ENCODE measurements around the gene MAD2L2. TPM values are rescaled to one million over a fixed set of nuclear protein-coding genes. Genes with fewer than 3 reads are reported as not detected.

Gene MAD2L2
- total and polyA plus RNA-seq, 2 donors (not counting 1 experiment from before 2014, with no cell fraction given): 35.0 to 48.9 TPM

- Histone ChIP-seq H3K9ac (ENCODE audit: insufficient read depth, low read length) (no peak overlapping the region), H3K27me3 (ENCODE audit: control insufficient read depth, insufficient read depth, low read length) (peaks cover 40% of the 10 kb centered on the region), H3K4me1 (ENCODE audit: control insufficient read depth, extremely low read depth, insufficient read depth, low read length) (peaks cover 8% of the 10 kb centered on the region), H3K79me2 (ENCODE audit: control insufficient read depth, insufficient read depth, low read length) (no peaks in the 10 kb centered on the region), H2AFZ (ENCODE audit: low read length) (no peak overlapping the region), H3K4me2 (ENCODE audit: extremely low read depth, insufficient read depth, low read length) (peak overlapping the region; percentile 32), H3K4me3 (replicated peaks in 1 of 4; ENCODE audit: control extremely low read depth in 1 of 4, insufficient read depth in 1 of 4, low read depth in 3 of 4, low read length in 4 of 4) (no peak overlapping the region), H3K9me3 (ENCODE audit: control insufficient read depth, insufficient read depth, low read depth, low read length) (no peaks in the 10 kb centered on the region), H3K27ac (ENCODE audit: insufficient read depth, low read length) (no peak overlapping the region), H4K20me1 (ENCODE audit: control insufficient read depth, extremely low read depth, insufficient read depth, low read length) (no peaks in the 10 kb centered on the region), H3K36me3 (ENCODE audit: control insufficient read depth, insufficient read depth, low read length) (no peaks in the 10 kb centered on the region)
- DNase-seq (ENCODE audit: low read depth in 2 of 2): peak; percentile 73 to 87
- TF ChIP-seq, protein P1, sequence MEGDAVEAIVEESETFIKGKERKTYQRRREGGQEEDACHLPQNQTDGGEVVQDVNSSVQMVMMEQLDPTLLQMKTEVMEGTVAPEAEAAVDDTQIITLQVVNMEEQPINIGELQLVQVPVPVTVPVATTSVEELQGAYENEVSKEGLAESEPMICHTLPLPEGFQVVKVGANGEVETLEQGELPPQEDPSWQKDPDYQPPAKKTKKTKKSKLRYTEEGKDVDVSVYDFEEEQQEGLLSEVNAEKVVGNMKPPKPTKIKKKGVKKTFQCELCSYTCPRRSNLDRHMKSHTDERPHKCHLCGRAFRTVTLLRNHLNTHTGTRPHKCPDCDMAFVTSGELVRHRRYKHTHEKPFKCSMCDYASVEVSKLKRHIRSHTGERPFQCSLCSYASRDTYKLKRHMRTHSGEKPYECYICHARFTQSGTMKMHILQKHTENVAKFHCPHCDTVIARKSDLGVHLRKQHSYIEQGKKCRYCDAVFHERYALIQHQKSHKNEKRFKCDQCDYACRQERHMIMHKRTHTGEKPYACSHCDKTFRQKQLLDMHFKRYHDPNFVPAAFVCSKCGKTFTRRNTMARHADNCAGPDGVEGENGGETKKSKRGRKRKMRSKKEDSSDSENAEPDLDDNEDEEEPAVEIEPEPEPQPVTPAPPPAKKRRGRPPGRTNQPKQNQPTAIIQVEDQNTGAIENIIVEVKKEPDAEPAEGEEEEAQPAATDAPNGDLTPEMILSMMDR (conservative IDR thresholded peaks at IDR 0.05 in 1 of 2, IDR thresholded peaks at IDR 0.05 in 1 of 2; ENCODE audit: low read depth in 1 of 2, low read length in 2 of 2): no peak
- no peak for TF ChIP-seq EZH2 (IDR thresholded peaks at IDR 0.05; ENCODE audit: low read length, missing control alignments)
Measured at GRCh38 chr1:11693024-11693590, 12.2 kb upstream of the MAD2L2 start.

DNA sequence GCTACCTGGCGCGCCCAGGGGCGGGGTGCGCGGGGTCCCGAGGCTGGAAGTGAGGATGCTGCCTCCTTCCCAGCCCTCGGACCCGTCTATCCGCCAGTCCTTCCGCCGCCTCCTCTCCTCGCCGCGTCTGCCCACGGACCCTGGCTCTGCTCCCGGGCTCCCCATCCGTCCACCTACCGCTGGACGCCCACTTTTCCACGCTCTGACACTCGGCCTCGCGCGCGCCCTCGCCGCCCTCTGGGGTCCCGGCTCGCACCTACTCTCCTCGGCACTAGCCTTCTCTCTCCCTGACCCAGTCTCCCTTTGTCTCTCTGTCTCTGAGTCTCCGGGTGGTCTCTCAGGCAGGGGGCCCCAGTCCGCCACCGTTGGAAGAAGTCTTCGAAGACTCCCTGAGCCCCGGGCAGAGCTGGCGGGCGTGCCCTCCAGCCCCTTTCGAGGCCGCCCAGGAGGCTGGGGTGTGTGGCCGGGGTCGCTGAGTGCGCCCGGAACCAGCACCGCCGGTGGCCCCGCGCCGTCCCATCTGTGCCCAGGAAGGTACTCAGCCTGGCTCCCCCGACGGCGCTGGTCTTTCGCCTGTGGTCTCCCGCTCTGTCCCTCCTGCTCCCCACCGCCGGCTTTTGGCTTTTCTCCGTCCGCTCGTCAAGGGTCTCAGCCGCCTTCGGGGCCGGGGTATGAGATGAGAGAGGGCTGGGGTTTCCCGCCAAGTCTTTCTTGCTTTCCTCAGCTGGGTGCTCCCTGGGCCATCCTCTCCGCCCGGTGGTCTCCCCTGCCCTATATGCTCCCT lies 11.2 kb upstream of the MAD2L2 start:
- no peak for DNase-seq (ENCODE audit: low read depth in 2 of 2)
- H3K9me3 ChIP-seq (ENCODE audit: control insufficient read depth, insufficient read depth, low read depth, low read length): no peaks in the 10 kb centered on the region
- no peaks in the 10 kb centered on the region for H4K20me1 ChIP-seq (ENCODE audit: control insufficient read depth, extremely low read depth, insufficient read depth, low read length)
- H3K36me3 ChIP-seq (ENCODE audit: control insufficient read depth, insufficient read depth, low read length): no peaks in the 10 kb centered on the region
- peaks cover 8% of the 10 kb centered on the region for H3K4me1 ChIP-seq (ENCODE audit: control insufficient read depth, extremely low read depth, insufficient read depth, low read length)
- peak overlapping the region; percentile 25 for H3K4me2 ChIP-seq (ENCODE audit: extremely low read depth, insufficient read depth, low read length)
- H2AFZ ChIP-seq (ENCODE audit: low read length): no peak overlapping the region
- no peak overlapping the region for H3K27ac ChIP-seq (ENCODE audit: insufficient read depth, low read length)
- peaks cover 40% of the 10 kb centered on the region for H3K27me3 ChIP-seq (ENCODE audit: control insufficient read depth, insufficient read depth, low read length)
- no peaks in the 10 kb centered on the region for H3K79me2 ChIP-seq (ENCODE audit: control insufficient read depth, insufficient read depth, low read length)
- no peak overlapping the region for H3K4me3 ChIP-seq (replicated peaks in 1 of 4; ENCODE audit: control extremely low read depth in 1 of 4, insufficient read depth in 1 of 4, low read depth in 3 of 4, low read length in 4 of 4)
- no peak overlapping the region for H3K9ac ChIP-seq (ENCODE audit: insufficient read depth, low read length)
- TF ChIP-seq, protein P1 (conservative IDR thresholded peaks at IDR 0.05 in 1 of 2, IDR thresholded peaks at IDR 0.05 in 1 of 2; ENCODE audit: low read depth in 1 of 2, low read length in 2 of 2): no peak
- TF ChIP-seq EZH2 (IDR thresholded peaks at IDR 0.05; ENCODE audit: low read length, missing control alignments): peak; percentile 97

GRCh38 chr1:11691302-11691914 lies 10.5 kb upstream of the MAD2L2 start, which contains the start of gene DRAXIN:
Gene DRAXIN, plus strand, starts transcription at chr1:11691710. Its CDS starts 14,549 bp downstream, at chr1:11706259.
- peaks cover 40% of the 10 kb centered on the region for H3K27me3 ChIP-seq (ENCODE audit: control insufficient read depth, insufficient read depth, low read length)

More at GRCh38 chr1:11691302-11691914, 10.5 kb upstream of the MAD2L2 start, which contains the start of gene DRAXIN:
- Histone ChIP-seq H4K20me1 (ENCODE audit: control insufficient read depth, extremely low read depth, insufficient read depth, low read length) (no peaks in the 10 kb centered on the region), H3K9ac (ENCODE audit: insufficient read depth, low read length) (no peak within 1 kb of the TSS), H3K79me2 (ENCODE audit: control insufficient read depth, insufficient read depth, low read length) (no peaks in the 10 kb centered on the region), H3K9me3 (ENCODE audit: control insufficient read depth, insufficient read depth, low read depth, low read length) (no peaks in the 10 kb centered on the region), H3K4me2 (ENCODE audit: extremely low read depth, insufficient read depth, low read length) (peak within 1 kb of the TSS; percentile 25), H2AFZ (ENCODE audit: low read length) (no peak within 1 kb of the TSS), H3K27ac (ENCODE audit: insufficient read depth, low read length) (no peak within 1 kb of the TSS), H3K4me3 (replicated peaks in 1 of 4; ENCODE audit: control extremely low read depth in 1 of 4, insufficient read depth in 1 of 4, low read depth in 3 of 4, low read length in 4 of 4) (peak within 1 kb of the TSS in 1 of 4 experiments; percentile 44), H3K36me3 (ENCODE audit: control insufficient read depth, insufficient read depth, low read length) (no peaks in the 10 kb centered on the region), H3K4me1 (ENCODE audit: control insufficient read depth, extremely low read depth, insufficient read depth, low read length) (peaks cover 8% of the 10 kb centered on the region)
- DNase-seq (ENCODE audit: low read depth in 2 of 2): peak in 1 of 2 donors; percentile 16
- TF ChIP-seq, protein P1 (conservative IDR thresholded peaks at IDR 0.05 in 1 of 2, IDR thresholded peaks at IDR 0.05 in 1 of 2; ENCODE audit: low read depth in 1 of 2, low read length in 2 of 2): no peak
- TF ChIP-seq EZH2 (IDR thresholded peaks at IDR 0.05; ENCODE audit: low read length, missing control alignments): no peak

Measured in fibroblast of lung (primary cell).